NCI-H446 (cell line): ENCODE results near the gene FBXO17.

ENCODE experiments used
- DNase-seq, 2 experiments: peaks; one replicate each; lab custom pipeline; 2025; lab: John Stamatoyannopoulos, UW

FBXO17 gene

DNA sequence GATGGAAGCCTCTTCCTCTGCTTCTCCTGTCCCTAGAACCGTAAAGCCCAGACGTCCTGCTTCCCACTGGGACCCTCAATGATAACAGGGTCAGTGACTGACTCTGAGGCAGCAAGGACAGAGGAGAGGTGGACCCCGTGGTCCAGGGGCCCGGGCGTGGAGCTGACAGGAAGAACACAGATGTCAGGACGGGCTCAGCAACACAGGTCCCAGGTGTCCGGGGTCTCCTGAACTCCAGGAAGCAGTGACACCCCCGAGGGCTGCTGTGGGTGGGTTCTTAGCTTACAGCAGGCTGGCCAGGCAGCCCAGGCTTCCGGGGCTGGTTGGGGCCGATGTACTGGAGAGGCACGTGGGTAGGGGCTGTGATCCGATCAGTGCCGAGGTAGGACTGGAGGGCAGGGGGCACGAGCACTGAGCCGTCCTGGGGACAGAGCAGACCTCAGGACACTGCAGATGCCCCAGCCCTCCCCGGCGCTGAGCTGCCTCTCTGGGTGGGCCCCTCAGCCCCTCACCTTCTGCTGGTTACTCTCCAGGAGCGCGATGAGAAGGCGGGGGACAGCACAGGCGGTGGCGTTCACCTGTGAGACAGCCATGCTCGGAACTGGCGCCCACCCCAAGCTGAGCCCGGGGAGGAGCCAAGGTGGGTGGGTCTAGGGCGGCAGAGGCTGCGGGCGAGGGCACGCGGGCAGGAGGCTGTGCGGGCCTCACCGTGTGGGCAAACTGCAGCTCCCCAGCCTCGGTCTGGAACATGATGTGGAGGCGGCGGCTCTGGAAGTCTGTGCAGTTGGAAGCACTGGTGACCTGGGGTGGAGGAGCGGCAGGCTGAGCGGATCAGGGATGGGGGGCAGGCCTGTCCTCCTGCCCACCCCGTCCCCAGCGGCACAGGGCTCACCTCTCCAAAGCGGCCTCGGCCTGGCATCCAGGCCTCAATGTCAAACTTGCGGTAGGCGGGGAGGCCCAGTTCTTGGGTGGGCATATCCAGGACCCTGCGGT lies 59.9 kb downstream of the FBXO17 start:
- no peak for DNase-seq

DNA sequence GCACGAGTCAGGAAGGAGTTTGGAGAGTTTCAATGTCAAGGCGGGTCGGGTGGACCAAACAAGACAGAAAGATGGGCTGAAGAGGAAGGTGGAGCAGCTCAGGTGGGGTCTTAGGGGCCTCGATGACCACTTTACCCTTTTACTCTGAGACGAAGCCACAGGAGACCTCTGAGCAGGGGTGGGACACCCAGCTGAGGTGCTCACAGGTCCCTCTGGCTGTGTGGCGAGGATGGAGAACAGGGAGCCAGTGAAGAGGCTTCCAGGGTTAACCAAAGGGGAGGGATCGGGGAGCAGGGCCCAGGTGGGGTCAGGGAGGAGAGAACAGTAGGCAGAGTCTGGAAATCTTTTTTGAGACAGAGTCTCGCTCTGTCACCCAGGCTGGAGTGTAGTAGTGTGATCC lies 61.6 kb downstream of the FBXO17 start:
- no peak for DNase-seq

DNA sequence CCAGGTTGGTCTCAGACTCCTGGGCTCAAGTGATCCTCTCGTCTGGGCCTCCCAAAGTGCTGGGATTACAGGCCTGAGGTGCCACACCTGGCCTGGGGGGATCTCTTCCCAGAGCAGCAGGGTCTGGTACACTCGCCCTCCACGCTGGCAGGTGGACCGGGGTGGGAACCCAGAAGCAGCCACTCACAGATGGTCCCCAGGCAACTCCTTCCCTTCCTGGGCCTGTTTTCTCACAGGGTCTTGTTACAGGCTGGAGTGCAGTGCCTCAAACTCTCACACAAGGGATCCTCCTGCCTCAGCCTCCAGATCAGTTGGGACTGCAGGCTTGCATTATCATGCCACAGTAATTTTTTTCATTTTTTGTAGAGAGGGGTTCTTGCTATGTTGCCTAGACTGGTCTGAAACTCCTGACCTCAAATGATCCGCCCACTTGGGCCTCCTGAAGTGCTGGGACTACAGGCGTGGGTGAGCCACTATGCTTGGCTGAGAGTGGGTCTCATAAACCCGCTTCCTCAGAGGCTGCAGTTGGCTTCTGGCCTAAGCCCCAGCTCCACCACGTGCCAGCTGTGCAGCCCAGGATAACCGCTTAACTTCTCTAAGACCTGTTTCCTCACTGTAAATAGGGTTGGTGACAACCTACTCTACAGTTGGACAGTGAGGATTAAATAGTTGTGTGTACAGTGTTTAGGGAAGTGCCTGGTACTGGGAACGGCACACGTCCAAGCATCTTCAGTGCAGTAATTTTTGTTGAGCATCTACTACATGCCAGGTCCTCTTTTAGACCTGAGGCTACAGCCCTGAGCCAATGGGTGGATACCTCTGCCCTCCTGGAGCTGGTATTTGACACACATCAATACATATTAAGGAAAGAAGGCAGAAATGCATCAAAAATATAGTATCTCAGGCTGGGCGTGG lies 62.7 kb downstream of the FBXO17 start:
- no peak for DNase-seq

DNA sequence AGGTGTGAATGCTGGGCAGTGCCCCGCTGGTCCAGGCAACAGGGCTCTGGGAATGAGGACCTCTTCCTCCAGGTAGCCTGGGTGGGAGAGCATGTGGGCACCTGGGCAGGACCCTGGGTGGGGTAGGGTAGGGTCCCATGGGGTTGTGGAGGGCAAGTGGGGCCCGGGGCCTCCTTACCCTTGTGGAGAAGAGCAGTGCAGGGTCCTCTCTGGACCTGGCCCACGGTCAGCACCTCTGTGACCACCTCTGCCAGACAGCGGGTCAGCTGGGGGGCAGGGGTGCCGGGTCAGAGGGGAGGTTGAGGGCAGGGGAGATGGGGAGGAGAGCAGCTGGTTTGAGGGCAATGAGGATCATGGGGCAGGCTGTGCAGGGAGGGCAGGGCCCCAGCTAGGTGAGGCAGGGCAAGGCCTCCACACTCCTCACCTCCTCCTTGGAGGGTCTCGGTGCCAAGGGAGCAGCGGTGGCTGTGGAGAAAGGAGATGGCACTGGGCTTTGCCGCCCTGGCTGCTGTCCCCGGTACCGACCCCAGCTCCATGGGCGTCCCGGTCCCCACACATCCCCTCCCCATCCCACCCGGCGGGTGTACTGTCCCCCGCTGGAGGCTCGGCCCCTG lies 64.0 kb downstream of the FBXO17 start:
- no peak for DNase-seq

DNA sequence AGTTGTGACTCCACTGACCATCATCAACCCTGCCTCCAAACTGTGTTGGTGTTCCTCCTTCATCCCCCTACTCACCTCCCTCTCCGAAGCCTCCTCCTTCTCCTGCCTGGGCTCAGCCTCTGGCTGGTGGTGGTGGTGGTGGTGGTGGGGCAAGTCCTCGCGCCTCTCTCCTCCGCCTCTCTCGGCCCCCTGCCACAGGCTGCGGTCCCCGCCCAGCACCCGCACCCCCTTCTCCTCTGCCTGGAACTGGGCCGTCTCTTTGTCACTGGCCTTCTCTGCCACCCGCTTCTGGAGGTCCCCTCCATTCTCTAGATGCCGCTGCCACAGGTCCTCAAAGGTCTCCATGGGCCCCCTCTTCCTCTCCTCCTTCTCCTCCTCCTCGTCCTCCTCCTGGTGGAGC lies 65.1 kb downstream of the FBXO17 start:
- DNase-seq, result no peak

DNA sequence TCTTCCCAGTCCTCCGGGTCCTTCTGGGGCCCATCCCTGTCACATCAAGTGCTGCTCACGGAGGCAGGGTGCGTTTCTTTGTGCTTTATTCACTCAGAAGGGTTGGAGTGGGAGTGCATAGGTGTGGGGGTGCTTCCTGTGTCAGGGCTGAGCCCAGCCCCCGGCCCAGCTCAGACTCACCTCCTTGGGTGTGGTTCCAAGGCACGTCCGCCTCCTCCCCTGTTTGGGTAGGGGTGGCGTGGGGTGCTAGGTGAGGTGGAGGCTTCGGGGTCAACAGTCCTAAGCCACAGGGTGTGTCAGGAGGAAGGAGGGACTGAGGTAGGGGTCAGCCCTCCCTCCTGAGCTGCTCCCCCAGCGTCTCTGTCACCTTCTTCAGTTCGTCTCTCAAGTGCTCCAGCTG lies 66.6 kb downstream of the FBXO17 start:
- DNase-seq, result no peak

DNA sequence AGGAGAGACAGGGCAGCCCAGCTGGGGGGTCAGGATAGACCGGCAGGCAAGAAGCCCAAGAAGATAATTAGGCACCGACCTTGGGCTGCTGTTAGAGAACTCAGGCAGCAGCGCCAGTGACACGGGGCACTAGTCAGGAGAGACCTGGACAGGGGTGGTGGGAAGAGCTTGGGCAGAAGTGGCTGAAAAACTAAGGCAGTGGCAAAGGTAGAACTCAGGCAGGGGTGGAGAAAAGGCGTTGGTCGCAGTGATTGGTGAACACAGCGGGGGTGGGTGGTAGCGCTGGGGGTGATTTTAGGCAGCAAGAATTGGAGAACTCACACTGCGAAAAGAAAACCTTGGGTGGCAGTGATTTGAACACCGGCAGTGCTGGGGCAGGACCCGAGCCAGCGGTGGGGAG lies 67.9 kb downstream of the FBXO17 start:
- DNase-seq, result no peak

DNA sequence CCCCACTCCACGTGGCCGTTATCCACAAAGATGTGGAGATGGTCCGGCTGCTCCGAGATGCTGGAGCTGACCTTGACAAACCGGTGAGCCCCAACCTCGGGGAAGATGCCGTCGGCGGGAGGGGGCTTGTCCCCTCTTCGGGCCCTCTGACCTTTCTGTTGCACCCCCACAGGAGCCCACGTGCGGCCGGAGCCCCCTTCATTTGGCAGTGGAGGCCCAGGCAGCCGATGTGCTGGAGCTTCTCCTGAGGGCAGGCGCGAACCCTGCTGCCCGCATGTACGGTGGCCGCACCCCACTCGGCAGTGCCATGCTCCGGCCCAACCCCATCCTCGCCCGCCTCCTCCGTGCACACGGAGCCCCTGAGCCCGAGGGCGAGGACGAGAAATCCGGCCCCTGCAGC lies 68.3 kb downstream of the FBXO17 start:
- no peak for DNase-seq

DNA sequence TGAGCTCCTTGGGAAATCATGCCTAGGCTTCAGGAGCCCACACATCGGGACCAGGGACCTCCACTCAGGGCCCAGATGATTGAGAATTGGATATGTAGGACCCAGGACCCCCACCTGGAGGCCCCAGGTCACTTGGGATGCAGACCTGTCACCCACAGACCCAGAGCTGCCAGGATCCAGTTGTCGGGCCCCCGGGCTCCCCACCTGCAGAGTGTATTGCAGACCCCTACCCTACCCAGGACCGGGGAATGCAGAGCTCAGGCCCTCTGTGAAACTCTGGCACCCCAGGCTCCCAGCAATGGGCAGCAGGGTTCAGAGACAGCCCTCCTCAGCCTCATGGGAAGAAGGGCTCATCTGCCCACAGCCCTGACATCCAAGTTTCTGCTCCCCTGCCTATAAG lies 69.9 kb downstream of the FBXO17 start:
- DNase-seq, result no peak

DNA sequence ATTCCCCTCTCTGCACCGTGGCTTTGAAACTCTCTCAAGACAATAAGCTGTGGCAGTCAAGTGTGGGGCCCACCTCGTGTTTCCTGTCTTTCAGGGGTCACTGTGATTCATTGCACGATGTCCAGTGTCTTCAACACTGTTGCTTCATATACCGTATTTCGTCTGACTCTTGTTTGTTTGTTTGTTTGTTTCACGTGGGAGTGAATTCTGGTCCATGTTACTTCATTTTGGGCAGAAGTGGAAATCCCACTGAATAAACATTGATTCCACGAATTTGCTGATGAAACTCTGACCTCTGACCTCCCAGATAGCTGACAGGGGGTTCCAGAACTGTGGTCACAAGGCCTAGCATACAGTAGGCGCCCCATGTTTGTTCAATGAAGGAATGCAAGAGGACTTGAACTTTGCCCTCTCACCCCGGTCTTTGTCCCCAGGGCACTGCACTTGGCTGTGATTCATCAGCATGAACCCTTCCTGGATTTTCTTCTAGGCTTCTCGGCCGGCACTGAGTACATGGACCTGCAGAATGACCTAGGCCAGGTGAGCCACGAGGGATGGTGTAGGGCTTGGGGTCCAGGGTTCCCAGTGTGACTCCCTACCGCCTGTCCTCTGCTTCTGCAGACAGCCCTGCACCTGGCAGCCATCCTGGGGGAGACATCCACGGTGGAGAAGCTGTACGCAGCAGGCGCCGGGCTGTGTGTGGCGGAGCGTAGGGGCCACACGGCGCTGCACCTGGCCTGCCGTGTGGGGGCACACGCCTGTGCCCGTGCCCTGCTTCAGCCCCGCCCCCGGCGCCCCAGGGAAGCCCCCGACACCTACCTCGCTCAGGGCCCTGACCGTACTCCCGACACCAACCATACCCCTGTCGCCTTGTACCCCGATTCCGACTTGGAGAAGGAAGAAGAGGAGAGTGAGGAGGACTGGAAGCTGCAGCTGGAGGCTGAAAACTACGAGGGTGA lies 70.7 kb downstream of the FBXO17 start:
- DNase-seq, result no peak

DNA sequence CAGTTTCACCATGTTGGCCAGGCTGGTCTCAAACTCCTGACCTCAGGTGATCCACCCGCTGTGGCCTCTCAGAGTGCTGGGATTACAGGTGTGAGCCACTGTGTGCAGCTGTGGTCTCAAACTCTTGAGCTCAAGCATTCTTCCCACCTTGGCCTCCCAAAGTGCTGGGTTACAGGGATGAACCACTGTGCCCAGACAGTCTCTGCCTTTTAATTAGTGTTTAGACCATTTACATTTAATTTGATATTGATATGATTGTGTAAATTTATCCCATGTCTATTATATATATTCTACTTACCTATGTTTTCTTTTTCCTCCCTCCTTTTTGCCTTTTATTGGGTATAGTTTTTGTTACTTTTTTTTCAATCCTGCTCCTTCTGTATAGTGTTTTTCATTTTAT lies 73.9 kb downstream of the FBXO17 start:
- DNase-seq, result no peak

DNA sequence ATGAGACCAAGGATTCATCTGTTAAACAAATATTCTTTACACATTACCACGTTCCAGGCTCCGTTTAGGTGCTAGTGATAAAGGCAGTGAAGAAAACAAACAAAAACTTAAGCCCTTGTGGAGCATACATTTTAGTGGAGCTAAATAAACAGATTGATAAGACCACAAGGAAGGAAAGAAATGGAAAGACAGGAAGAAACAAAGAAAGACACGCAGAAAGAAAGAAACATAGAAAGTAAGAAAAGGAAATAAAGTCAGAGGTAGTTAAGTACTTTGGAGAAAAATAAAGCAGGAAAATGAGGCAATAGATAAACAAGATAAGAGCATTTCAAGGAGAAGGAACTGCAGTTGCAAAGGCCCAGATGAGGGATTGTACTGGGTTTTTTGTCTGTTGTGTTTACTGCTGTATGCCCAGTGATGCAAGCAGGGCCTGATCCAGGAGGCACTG lies 74.8 kb downstream of the FBXO17 start:
- DNase-seq, result no peak

DNA sequence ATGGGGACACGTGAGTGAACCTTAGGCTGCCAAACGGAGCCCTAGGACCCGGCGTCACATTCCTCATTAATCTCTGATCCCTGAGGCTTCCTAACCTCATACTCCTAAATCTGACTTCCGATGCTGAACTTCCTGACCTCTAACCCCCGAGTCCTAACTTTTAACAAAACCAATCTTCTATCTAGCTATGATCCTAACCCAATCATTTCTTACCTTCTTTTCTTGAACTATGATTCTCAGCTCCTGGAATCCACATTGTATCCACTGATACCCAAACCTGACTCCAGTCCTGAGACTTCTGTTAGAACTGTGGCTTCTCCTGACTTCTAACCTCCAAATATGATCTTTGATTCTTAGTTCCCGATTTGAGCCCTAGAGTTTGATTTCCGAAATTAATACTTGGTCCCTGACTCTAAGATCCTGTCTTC lies 75.3 kb downstream of the FBXO17 start:
- no peak for DNase-seq

DNA sequence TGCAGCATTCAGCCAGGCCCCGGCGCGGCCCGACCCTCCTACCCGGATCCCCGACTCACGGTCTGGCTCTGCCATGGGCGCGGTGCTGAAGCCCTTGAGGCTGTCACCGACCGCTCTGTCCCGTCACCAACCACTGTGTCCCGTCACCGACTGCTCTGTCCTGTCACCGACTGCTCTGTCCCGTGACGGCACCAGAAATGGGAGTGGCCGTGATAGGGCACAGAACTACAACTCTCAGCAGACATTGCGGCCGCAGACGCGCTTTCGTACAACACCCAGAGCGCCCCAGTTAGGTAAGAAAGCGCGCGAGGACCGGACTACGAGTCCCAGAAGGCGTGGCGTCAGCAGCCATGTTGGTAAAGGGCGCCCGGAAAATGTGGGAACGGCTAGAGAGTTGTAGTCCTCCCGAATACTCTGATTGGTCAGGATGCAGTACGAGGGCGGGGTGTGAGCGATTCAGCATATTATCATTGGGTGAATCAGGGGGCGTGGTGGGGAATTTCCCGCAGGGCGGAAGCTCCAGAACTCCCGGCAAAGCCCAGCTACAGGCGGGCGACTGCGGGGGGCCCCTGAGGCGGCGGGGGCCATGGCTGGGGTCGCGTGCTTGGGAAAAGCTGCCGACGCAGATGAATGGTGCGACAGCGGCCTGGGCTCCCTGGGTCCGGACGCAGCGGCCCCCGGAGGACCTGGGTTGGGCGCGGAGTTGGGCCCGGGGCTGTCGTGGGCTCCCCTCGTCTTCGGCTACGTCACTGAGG lies 75.9 kb downstream of the FBXO17 start, which contains the start of the genes NFKBIB and SIRT2:
NFKBIB (plus strand) TSS at position 523 of the 755 bp plus-strand sequence; CDS start at position 587, 64 bp downstream.
SIRT2 (minus strand) TSS at position 172 of the 755 bp plus-strand sequence; CDS start at position 75, 97 bp downstream.
- peak; percentile 99 to 100 for DNase-seq

DNA sequence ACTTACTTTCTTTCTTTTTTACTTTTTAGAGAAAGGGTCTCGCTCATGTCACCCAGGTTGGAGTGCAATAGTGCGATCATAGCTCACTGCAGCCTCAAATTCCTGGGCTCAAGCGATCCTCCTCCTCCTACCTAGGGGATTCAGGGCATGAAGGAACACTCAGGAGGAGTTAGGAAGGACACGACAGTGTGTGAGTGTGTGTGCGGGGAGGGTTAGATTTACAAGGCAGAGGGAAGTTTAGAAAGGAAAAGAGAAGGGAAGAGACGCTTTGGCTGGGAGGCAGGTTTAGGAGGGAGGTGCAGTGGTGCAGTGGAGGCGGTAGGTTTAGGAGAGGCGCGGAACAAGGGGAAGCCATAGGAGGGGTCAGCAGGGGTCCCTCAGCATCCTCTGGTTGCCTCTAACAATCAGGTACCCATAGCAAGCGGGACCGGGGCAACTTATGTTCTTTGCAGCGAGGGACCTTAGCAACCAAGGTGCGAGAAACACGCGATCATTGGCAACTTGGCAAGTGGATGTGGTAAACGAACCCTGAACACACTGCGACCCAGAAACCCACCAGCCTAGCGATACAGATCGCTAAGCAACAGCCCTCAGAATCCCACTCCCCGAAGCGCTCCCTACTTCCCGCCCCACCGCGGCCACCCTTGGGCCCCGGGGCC lies 76.6 kb downstream of the FBXO17 start:
- no peak for DNase-seq

DNA sequence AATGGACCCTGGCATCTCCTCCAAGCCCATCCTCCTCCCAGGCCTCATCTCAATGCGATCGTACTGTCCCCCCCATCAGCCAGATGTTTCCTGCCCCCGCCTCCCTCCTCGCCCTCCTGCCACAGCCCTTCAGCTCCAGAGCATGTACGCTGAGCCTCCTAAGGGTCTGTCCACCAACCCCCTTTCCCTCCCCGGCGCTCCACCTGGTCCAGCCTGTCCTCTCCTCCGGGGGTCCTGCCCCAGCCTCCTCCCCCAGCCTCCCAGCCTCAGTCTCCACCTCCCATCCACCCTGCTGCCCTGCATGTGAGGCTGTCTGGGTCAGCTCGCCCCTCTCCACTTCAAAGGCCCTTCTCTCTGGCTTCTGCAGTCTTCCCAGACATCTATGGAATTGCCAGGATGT lies 80.6 kb downstream of the FBXO17 start:
- no peak for DNase-seq

DNA sequence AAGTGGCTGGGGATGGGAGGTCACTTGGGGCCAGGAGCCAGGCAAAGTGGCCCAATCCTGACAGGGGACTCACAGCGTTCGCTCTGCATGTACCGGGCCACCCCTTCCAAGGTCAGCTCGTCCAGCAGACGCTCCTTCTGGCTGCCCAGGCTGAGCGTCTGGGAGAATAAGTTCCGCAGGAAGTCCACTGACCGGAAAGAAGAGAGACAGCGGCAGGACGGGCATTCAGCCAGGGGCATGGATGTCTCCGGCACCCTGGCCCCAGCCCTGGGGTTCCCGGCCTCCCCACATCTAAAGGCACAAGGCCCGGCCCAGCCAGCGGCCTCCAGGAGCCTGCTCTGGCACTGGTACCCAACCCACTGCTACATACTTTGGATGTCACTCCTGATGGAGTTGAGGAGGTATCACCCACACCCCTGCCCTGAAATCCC lies 82.2 kb downstream of the FBXO17 start:
- no peak for DNase-seq

DNA sequence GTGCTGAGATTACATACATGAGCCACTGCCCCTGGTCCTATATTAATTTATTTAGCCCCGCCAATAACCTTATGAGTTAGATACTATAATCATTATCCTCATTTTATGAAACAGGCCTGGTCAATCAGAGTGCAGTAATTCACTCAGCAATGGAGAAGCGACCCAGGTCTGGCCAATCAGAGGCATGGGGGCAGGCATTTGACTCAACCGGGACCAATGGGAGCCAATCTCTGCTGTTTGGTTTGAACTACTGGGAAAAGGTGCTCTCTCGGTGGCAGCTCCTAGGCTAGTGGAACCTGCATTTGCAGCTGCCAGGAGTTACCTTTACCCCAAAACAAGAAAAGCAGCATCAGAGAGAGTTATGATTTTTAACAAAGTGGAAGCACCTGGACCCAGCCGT lies 82.7 kb downstream of the FBXO17 start:
- no peak for DNase-seq

DNA sequence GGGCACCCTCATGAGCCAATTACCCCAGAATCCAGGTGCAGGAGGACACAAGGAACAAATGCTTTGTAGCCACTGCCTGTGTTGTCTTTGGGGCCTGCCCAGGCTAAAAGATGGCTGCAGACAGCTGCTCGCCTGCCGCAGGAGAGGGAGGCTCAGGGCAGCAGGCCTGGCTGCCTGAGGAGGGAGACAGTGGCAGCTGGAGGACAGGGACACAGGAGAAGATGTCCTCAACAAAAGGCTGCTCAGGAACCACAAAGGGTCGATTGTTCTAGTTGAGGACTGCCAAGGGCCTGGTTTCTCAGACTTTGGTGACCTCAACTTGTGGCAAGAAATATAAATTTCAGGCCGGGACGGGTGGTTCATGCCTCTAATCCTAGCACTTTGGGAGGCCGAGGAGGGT lies 83.8 kb downstream of the FBXO17 start:
- no peak for DNase-seq
